ENCODE results near the gene POLDIP3.
A peak's percentile ranks its signal among the peaks of the same experiment; 100 is the strongest.

The POLDIP3 gene

DNA sequence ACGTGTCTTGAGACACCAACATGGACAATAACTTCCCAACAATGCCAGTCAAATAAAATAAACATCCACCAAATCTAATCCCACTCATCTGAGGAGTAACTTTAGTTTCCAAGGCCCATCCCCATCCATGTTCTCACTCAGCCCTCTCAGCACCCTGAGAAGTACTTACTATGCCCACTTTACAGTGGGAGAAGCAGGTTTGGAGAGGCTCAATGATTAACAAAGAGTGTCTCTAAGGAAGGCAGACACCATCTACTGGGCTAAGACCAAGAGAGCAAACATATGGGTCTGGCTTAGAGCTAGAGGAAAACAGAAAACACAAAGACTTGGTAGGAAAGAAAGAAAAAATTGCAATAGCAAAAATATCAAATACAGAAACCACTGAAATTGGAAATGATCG is 11.3 kb downstream of the POLDIP3 start:
- H3K27ac ChIP-seq: no peak overlapping the region
- TF ChIP-seq, protein P1, sequence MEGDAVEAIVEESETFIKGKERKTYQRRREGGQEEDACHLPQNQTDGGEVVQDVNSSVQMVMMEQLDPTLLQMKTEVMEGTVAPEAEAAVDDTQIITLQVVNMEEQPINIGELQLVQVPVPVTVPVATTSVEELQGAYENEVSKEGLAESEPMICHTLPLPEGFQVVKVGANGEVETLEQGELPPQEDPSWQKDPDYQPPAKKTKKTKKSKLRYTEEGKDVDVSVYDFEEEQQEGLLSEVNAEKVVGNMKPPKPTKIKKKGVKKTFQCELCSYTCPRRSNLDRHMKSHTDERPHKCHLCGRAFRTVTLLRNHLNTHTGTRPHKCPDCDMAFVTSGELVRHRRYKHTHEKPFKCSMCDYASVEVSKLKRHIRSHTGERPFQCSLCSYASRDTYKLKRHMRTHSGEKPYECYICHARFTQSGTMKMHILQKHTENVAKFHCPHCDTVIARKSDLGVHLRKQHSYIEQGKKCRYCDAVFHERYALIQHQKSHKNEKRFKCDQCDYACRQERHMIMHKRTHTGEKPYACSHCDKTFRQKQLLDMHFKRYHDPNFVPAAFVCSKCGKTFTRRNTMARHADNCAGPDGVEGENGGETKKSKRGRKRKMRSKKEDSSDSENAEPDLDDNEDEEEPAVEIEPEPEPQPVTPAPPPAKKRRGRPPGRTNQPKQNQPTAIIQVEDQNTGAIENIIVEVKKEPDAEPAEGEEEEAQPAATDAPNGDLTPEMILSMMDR (conservative IDR thresholded peaks at IDR 0.05): no peak
- no peak for TF ChIP-seq ZFX (IDR thresholded peaks at IDR 0.05)

DNA sequence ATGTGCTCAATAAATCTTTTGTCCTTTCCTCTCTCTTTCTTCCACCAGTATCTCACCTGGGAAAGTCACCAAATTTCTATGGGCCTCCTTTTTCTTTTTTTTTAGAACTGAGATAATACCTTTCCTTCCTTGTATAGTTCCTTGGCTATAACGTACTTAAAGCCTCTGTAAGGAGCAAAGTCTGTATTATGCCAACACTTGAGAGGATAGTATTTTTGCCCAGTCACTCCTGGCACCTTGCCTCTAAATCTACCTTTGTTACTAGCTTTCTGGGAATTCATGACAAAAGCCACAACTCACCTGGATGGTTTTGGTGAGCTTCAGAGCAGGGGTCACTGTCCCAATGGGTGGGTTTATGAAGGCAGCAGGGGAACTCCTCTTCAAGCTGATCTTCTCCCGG is 12.2 kb downstream of the POLDIP3 start:
- H3K27ac ChIP-seq: peak overlapping the region; percentile 21
- TF ChIP-seq, protein P1 (conservative IDR thresholded peaks at IDR 0.05): no peak
- TF ChIP-seq ZFX (IDR thresholded peaks at IDR 0.05): no peak

DNA sequence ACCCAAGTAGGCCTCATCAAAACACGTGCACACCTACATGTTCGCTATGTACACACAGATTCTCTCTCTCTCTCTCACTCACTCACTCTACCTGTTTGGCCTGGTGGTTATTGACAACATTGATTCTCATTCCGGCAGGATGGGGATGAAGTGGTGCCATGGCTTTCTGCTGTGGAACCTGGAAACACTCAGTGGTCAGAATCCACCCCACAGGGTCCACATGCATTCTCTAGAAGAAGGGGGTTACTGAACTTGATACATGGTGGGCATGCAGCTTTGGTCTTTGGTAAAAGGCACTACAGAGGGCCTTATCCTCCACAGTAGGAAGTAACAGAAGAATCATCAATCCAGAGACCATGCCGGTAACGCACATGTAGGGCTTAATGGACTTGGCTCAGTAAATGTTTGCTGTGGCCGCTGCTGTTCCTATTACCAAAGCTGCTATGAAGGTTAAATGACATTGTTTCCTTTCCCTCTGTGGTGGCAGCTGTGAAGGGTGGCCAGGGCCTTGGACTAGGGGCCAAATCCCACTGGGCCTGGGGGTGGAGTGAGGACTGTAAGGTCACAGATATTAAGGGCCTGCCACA is 12.7 kb downstream of the POLDIP3 start:
- TF ChIP-seq ZFX (IDR thresholded peaks at IDR 0.05): no peak
- TF ChIP-seq, protein P1 (conservative IDR thresholded peaks at IDR 0.05): no peak
- H3K27ac ChIP-seq: peak overlapping the region; percentile 21

DNA sequence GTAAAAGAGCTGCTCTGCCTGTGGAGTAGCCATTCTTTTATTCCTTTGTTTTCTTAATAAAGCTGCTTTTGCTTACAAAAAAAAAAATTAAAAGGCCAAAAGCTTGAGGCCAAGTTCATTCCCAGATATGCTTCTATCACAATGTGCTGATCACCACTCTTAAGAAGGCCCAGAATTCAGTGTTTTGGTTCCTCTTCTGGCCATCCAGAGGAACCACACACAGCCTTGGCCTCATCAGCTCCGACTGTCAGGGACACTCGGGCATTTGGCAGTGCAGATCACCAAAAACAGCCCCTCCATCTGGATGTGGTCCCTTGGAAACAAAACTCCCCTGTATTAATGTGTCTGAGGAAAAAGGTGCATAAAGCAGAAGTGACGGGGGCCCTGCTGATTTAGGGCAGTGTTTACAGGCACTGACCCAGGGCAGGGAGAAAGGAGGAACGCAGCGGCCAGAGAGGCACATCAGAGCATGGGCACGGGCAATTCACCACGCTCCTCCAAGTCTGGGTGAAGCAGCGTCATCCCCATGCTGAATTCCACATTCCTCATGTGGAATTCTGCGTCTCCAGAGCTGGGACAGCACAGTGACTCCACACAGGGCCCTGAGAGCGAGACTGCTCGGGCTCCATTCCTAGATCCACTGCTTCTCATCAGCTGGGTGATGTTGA is 17.7 kb downstream of the POLDIP3 start:
- TF ChIP-seq, protein P1 (conservative IDR thresholded peaks at IDR 0.05): no peak
- no peak for TF ChIP-seq ZFX (IDR thresholded peaks at IDR 0.05)
- no peak overlapping the region for H3K27ac ChIP-seq

DNA sequence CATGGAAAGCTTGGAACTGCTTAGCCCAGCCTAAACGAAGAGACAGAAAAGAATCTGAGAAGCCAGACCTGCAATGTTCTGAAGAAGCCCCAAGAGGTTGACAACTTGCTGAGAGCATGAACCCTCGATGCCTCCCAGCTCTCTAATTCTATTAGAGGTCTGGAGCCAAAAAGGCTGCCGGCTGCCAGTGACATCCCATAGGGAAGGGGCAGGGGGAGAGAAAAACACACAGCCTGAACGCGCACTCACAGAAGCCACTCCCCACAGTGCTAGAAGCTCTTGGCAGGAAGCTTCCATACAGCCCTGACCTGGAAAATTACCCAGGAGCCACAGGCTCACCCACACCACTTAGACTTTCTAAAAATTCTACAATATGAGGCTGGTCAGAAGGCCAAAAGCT is 18.3 kb downstream of the POLDIP3 start:
- TF ChIP-seq, protein P1 (conservative IDR thresholded peaks at IDR 0.05): no peak
- TF ChIP-seq ZFX (IDR thresholded peaks at IDR 0.05): no peak
- H3K27ac ChIP-seq: no peak overlapping the region

DNA sequence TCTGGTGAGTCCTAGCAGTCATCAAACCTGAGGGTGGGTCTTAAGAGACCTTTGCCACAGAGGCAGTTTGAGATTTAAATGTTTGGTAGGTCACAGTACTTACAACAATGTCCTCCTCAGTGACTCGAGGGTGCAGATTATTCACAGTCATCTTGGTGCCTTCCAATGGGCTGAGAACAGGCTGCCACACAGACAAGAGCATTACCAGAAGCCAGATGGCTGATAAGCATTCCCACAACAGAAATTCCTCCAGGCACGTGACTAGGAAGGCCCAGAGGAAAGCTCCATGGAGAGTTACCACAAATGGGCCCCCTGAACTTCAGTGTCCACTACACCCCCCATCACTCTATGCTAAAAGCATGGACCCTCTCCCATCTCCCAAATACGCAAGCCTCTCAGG is 19.2 kb downstream of the POLDIP3 start:
- TF ChIP-seq ZFX (IDR thresholded peaks at IDR 0.05): no peak
- TF ChIP-seq, protein P1 (conservative IDR thresholded peaks at IDR 0.05): no peak
- no peak overlapping the region for H3K27ac ChIP-seq

DNA sequence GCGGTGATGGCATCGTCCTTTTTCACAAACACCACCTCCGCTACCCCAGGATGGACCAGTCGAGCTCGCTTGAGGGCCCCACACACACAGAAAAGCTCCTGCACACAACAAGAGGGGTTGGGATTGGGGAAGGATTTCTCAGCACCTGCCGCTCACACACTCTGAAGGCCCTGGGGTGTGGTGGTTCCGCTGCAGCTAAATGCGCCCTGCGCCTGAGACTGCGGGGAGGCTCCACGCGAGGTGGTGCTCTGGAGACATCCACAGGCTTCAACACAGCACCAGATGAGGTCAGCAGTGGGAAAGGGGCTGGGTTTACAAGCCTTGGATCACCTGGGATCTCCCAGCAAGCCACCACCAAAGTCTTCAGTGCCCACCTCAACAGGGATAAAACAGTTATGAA is 22.7 kb downstream of the POLDIP3 start:
- TF ChIP-seq ZFX (IDR thresholded peaks at IDR 0.05): no peak
- TF ChIP-seq, protein P1 (conservative IDR thresholded peaks at IDR 0.05): no peak
- H3K27ac ChIP-seq: no peak overlapping the region

All from C4-2B (cell line).